ENCODE results near the gene ITSN1. TPM values are rescaled to one million over a fixed set of nuclear protein-coding genes. Genes with fewer than 3 reads are reported as not detected.

Gene ITSN1
- total RNA-seq, 1 experiment from 2014 or later, result 50.3 TPM

GRCh38 chr21:33914188-33914587 is 271.9 kb downstream of the ITSN1 start:
- H3K4me1 ChIP-seq (ENCODE audit: control insufficient read depth, insufficient read depth, low read length), result peaks cover 4% of the 10 kb centered on the region; the same call in 1 of the 2 replicates
- BruUV-seq (replicated peaks), result no TSS peak
- no peak for TF ChIP-seq TCF7L2 (IDR thresholded peaks at IDR 0.05; ENCODE audit: low read depth, low read length)
- TF ChIP-seq SIN3A (IDR thresholded peaks at IDR 0.05; ENCODE audit: borderline replicate concordance, insufficient read depth, low read depth, low read length), result no peak
- no peak for TF ChIP-seq POLR2AphosphoS5 (IDR thresholded peaks at IDR 0.05; ENCODE audit: low read depth, low read length)
- no peak for DNase-seq (ENCODE audit: low read depth, low spot score)
- intact Hi-C loops (cut with micrococcal nuclease; ENCODE audit: unreplicated experiment), result no loop called here
- ATAC-seq, result no peak
- in situ Hi-C loops (cut with HindIII; ENCODE audit: low pct_unique_long_range_greater_than_20kb, low sequenced_read_pairs), result no loop called here
- POLR2A ChIA-PET, result no interaction called here
- no peak overlapping the region; the same call in 1 of the 2 replicates for H3K27ac ChIP-seq (ENCODE audit: low read length)
- no peaks in the 10 kb centered on the region for H3K27me3 ChIP-seq (ENCODE audit: control insufficient read depth, insufficient read depth, low read length)
- H3K4me3 ChIP-seq (ENCODE audit: low read depth in 2 of 2, low read length in 2 of 2), result peak overlapping the region; percentile 91 to 99; a peak in 3 of 4 replicates
- no peaks in the 10 kb centered on the region for H3K9me3 ChIP-seq (ENCODE audit: control insufficient read depth, insufficient read depth, low read depth, low read length)
- CTCF ChIA-PET, result no interaction called here
- H3K36me3 ChIP-seq (ENCODE audit: control insufficient read depth, insufficient read depth, low read length), result peaks cover 15% of the 10 kb centered on the region

DNA sequence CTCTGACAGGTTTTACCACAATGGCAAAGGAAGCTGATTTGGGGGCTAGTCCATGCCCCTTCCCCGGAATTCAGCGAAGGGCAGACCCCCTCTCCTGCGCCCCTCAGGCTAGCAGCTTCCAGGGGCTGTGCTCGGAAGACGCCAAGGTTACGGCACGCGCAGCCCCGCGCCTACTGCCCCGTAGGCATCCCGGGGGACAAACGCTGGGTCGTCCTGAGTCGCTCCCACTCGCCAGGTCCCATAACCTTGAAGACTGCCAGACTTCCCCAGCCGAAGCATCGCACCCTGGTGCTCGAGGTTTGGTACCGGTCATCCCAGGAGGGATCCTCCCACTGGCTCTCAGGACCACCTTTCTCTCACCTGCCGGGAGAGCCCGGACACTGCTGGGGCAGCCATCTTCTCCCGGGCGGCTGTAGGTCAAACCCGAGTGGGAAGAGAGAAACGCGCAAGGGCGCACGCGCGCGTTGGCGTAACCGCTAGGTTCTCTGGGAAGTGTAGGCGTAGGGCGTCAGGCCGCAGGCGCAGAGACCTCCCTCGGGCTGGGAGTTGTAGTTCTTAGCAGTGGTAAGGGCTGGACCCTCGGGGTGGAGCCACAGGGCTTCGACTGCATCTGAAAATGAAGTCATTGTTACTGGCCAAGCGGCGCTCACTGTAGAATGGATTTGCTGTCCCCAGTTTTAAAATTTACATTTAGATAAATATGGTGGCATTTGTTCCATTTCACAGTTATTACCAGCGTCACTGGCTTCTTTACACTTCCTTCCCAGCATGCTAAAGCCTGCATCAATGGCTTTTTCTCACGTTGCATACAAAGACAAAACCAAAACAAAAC is 273.3 kb downstream of the ITSN1 start, which contains the start of gene ATP5PO:
ATP5PO (minus strand) TSS at position 437 of the 832 bp plus-strand sequence; CDS start at position 396, 41 bp downstream.
- intact Hi-C loops (cut with micrococcal nuclease; ENCODE audit: unreplicated experiment) (no loop called here), in situ Hi-C loops (cut with HindIII; ENCODE audit: low pct_unique_long_range_greater_than_20kb, low sequenced_read_pairs) (no loop called here)
- TF ChIP-seq CTCF (IDR thresholded peaks at IDR 0.05) (no peak), POLR2AphosphoS5 (IDR thresholded peaks at IDR 0.05; ENCODE audit: low read depth, low read length) (peak; percentile 91), SIN3A (IDR thresholded peaks at IDR 0.05; ENCODE audit: borderline replicate concordance, insufficient read depth, low read depth, low read length) (0 out of 2 replicates have a peak, but pooled peaks have one; percentile 65), TCF7L2 (IDR thresholded peaks at IDR 0.05; ENCODE audit: low read depth, low read length) (no peak), REST (IDR thresholded peaks at IDR 0.05; ENCODE audit: insufficient read depth in 1 of 2, low read depth in 2 of 2, low read length in 1 of 2) (0 out of 4 replicates have a peak, but pooled peaks of 1 of the 2 experiments have one; percentile 29)
- Histone ChIP-seq H3K4me3 (ENCODE audit: low read depth in 2 of 2, low read length in 2 of 2) (peak within 1 kb of the TSS; percentile 91 to 99), H3K4me1 (ENCODE audit: control insufficient read depth, insufficient read depth, low read length) (peaks cover 4% of the 10 kb centered on the region; the same call in 1 of the 2 replicates), H3K27ac (ENCODE audit: low read length) (peak within 1 kb of the TSS; percentile 94), H3K36me3 (ENCODE audit: control insufficient read depth, insufficient read depth, low read length) (peaks cover 10% of the 10 kb centered on the region), H3K9me3 (ENCODE audit: control insufficient read depth, insufficient read depth, low read depth, low read length) (no peaks in the 10 kb centered on the region), H3K27me3 (ENCODE audit: control insufficient read depth, insufficient read depth, low read length) (no peaks in the 10 kb centered on the region)
- ATAC-seq, result peak; percentile 100
- CTCF ChIA-PET, result no interaction called here
- BruUV-seq (replicated peaks), result TSS peak; percentile 66
- peak; percentile 90 for DNase-seq (ENCODE audit: low read depth, low spot score)
- POLR2A ChIA-PET, result interaction anchor here (0.6 kb wide), 2 partner anchors 128 to 327 kb away, joined by 3 read pairs; partner anchors contain the start of gene DONSON
